ENCODE measurements around the gene PRR29.

DNA sequence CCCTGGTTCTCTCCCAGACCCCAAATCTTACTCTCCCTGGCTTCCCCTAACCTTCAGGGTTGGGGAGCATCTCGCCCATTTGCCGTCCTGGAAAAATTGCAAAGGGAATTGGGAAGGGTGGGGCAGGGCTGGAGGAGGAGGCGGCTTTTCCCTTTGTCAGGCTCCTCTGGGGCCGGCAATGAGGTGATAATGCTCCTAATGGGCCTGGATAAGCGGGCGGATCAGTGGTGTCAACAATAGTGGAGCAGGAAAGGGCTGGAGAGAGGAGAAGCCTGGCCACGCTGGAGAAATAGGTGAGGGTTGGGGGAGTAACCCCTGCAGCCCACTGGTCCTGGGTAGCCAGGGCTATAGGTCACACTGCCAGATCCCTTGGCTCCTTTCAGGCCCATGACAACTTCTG lies 37.7 kb upstream of the PRR29 start:
- TF ChIP-seq CTCF (IDR thresholded peaks at IDR 0.05) (no peak), EP300 (IDR thresholded peaks at IDR 0.05) (no peak), POLR2AphosphoS5 (IDR thresholded peaks at IDR 0.05) (no peak)
